Psoas muscle (tissue), 8 donors: ENCODE results near the gene TM7SF2. TPM values are rescaled to one million over a fixed set of nuclear protein-coding genes. Genes with fewer than 3 reads are reported as not detected.

Source experiments
- ATAC-seq, 4 donors: fragments of 200-7000 bp; cut with Tn5 transposase; one replicate each; pipeline ENCODE4 v1.9.1; 2020; ENCODE audit warnings: moderate library complexity in 3 of 4, mild to moderate bottlenecking in 2 of 4
- DNase-seq, 2 donors: peaks; one replicate each; pipeline ENCODE4 v3.0.0-alpha.2; 2020
- H3K27ac ChIP-seq: fragments of 200-600 bp; one replicate; pipeline ENCODE4 v1.8.0; 2022
- H3K27me3 ChIP-seq, 3 donors: fragments of 200-600 bp in 1 of 3; one replicate each; pipeline versions ENCODE4 v1.6.1 to v1.8.0; 2013 to 2022; ENCODE audit warnings: low read length in 2 of 3, mild to moderate bottlenecking in 2 of 3, moderate library complexity in 1 of 3; ENCODE audit not compliant: insufficient read depth in 3 of 3
- H3K36me3 ChIP-seq, 2 donors: fragments of 200-600 bp in 1 of 2; one replicate each; pipeline versions ENCODE4 v1.6.1 to v1.8.0; 2013 to 2022; ENCODE audit warnings: low read depth in 1 of 2, mild to moderate bottlenecking in 1 of 2, moderate library complexity in 1 of 2; ENCODE audit not compliant: insufficient read depth in 1 of 2
- H3K4me1 ChIP-seq: fragments of 200-600 bp; one replicate; pipeline ENCODE4 v1.8.0; 2022
- H3K4me3 ChIP-seq: fragments of 200-600 bp; one replicate; pipeline ENCODE4 v1.8.0; 2022; ENCODE audit warnings: mild to moderate bottlenecking
- H3K9me3 ChIP-seq: fragments of 200-600 bp; one replicate; pipeline ENCODE4 v1.8.0; 2022
- WGBS, 3 donors: extraction: QIAGEN DNeasy Blood & Tissue Kit; methylation state at CpG; one replicate each; pipeline versions ENCODE4 v1.1.6 to v1.1.7; 2013; 5-methylcytosine and 5-hydroxymethylcytosine counted together
- intact Hi-C, 2 donors: fragments of 100-400 bp; cut with DNase I; formaldehyde crosslinking; loops; one replicate each; pipeline versions ENCODE4 v1.11.0 to v1.14.2; 2022
- polyA plus RNA-seq, 3 donors: library from polyadenylated mRNA; stranded (reverse); fragments of 200-250 nt; gene quantifications; one replicate each; pipeline ENCODE4 v1.2.3, GENCODE V29; 2013
- total RNA-seq, 4 donors: library from RNA; stranded (reverse); fragmentation: NEBNext Ultra II Directional in 2 of 4; extraction: Animal tissue kit (Norgen Biotek cat#: 25700) in 2 of 4; gene quantifications; one replicate each; pipeline versions ENCODE4 v1.2.1 to v1.2.4, GENCODE V29; 2021 to 2023
- TF ChIP-seq, protein P1 (sequence below): fragments of 200-600 bp; IDR thresholded peaks from one replicate; pipeline ENCODE4 v1.8.0; 2022; ENCODE audit warnings: antibody characterized with exemption
- donor health status: healthy with polysubstance abuse.
- donor health status: DM: no; HTN: no; CAD: no; lungs with moderate emphysema.
- donor health status: Bipolar disorder and iron deficiency.
- donor health status: healthy.
- donor health status: DM: yes; HTN: yes; CAD: no.
- donor health status: DM: no; HTN: no; CAD: no.
- donor health status: DM: no; HTN: no; CAD: no.
- donor health status: DM: yes; HTN: yes; CAD: no.

The TM7SF2 gene
- total and polyA plus RNA-seq, 7 donors, result 3.2 to 13.5 (median 6.5) TPM

DNA sequence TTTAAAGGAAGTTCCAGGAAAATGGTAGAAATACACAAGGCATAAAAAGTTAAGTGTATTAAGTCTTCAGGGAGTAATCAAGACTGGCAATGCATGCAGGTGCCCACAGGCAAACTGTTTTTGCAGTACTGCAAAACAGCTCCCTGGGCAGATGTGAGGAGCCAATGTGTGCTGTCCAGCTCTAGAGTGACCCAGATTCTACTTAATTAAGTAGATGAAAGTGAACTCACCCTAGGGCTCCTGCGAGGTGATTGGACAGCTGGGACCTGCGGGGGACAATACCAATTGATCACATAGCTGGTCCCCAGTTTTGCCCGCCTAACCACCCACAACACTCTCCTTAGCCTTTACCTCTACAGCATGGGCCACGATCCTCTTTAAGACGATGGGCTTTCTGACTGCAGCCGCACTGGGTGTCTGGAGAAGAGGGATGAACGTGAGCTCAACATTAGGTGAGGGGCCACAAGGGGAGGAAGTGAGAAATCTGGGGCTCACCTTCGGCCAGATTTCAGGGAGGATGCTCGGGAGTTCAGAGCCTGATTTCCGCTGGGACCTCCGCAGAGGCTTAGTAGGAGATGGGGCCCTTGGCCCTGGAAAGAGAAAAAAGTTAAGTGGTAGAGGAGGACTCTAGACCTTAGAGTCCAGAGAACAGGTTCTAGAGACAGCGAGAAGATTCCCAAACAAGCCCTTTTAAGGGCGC lies 28.4 kb upstream of the TM7SF2 start:
- TF ChIP-seq, protein P1, sequence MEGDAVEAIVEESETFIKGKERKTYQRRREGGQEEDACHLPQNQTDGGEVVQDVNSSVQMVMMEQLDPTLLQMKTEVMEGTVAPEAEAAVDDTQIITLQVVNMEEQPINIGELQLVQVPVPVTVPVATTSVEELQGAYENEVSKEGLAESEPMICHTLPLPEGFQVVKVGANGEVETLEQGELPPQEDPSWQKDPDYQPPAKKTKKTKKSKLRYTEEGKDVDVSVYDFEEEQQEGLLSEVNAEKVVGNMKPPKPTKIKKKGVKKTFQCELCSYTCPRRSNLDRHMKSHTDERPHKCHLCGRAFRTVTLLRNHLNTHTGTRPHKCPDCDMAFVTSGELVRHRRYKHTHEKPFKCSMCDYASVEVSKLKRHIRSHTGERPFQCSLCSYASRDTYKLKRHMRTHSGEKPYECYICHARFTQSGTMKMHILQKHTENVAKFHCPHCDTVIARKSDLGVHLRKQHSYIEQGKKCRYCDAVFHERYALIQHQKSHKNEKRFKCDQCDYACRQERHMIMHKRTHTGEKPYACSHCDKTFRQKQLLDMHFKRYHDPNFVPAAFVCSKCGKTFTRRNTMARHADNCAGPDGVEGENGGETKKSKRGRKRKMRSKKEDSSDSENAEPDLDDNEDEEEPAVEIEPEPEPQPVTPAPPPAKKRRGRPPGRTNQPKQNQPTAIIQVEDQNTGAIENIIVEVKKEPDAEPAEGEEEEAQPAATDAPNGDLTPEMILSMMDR, result no peak
- Histone ChIP-seq H3K4me3 (peak overlapping the region; percentile 84), H3K9me3 (no peaks in the 10 kb centered on the region), H3K36me3 (peaks cover 3 to 34% of the 10 kb centered on the region in 2 donors), H3K27ac (peak overlapping the region; percentile 88), H3K4me1 (peaks cover 23% of the 10 kb centered on the region), H3K27me3 (no peaks in the 10 kb centered on the region)
- DNase-seq, result no peak
- intact Hi-C loops, result loop anchor here (5.0 kb wide), 1 partner anchor 41 kb away; the partner anchor contains the start of gene SAC3D1 (in 2 of the 2)
- peak in 2 of 4 donors; percentile 1 to 4 for ATAC-seq
- 3 to 6% (median 3%) methylated on average over 13 of the region's 13 CpGs for WGBS, 3 donors

DNA sequence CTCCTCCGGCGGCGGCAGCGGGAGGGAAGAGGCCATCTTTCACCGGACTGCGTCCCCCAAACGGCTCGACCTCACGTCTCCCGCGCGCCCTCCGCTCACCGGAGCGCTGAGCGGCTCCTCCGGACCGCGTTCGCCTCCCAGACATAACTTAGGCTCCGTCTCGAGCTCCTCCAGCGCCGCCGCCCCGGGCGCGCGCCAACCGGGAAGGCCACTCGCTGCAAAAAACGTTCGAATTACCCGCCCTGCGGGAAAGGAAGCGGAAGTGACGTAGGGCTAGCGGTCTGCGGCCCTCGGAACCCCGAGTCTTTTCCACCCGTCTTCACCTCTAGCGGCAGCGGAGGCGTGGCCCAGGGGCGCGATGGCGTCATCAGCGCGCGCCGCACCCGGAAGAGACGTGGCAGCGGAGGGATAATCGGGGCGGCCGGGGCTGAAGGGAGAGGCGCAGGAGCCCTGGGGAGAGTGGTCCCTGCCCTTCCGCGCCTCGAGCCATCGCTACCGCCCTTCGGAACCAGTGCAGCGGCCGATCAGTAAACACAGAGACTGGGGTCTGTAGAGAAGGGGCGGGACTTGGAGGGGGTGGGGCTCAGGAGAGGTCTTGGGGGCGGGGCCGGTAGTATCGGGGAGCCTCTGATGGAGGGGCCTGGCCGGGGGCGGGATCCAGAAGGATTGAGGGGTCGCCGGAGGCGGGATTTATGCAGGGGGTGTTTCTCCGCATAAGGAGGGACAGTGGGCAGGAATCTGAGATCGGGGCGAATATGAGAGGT lies 27.7 kb upstream of the TM7SF2 start, which contains the start of the genes CDCA5 and ZFPL1:
CDCA5 (minus strand) TSS at position 207 of the 764 bp plus-strand sequence; CDS start at position 145, 62 bp downstream.
ZFPL1 (plus strand) TSS at position 389 of the 764 bp plus-strand sequence. CDS start 477 bp downstream, outside the sequence.
- intact Hi-C loops, result loop anchor here (1.0 to 5.0 kb wide), 3 partner anchors 12 to 42 kb away; partner anchors contain the start of genes SAC3D1 (in 2 of the 2) and VPS51 (in 1 of the 2)
- peak within 1 kb of the TSS; percentile 84 for H3K4me3 ChIP-seq
- peak within 1 kb of the TSS; percentile 88 for H3K27ac ChIP-seq
- no peaks in the 10 kb centered on the region for H3K27me3 ChIP-seq
- peaks cover 3 to 41% of the 10 kb centered on the region in 2 donors for H3K36me3 ChIP-seq
- peaks cover 23% of the 10 kb centered on the region for H3K4me1 ChIP-seq
- 1% methylated on average over 56 to 79 of the region's 79 CpGs for WGBS, 3 donors
- ATAC-seq, result peak; percentile 97 to 99 (median 99)
- TF ChIP-seq, protein P1, result no peak
- no peaks in the 10 kb centered on the region for H3K9me3 ChIP-seq
- DNase-seq, result peak; percentile 96 to 97

DNA sequence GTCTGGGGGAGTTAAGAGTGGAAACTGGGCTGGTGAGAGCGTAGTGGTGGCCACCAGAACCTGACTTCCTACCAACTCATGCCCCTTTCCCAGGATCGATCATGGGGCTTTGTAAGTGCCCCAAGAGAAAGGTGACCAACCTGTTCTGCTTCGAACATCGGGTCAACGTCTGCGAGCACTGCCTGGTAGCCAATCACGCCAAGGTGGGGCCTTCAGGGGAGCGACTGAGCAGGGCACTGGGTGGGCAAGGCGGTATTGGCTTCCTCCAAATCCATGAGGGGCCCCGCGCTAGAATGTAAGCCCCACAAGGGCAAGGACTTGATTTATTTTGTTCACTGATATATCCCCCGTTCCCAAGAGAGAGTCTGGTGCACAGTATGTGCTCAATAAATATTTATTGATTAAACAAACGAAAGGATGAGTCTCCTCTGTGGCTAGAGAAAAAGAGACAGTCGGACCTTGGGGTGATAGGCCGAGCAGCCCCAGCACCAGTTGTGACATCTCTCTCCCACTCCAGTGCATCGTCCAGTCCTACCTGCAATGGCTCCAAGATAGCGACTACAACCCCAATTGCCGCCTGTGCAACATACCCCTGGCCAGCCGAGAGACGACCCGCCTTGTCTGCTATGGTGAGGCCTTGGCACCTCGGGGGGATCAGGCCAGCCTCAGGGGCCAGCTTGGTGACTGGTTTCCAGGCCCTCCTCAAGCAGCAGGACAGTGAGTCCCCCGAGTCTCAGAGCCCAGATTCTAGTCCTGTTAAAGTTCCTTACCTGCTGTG lies 26.9 kb upstream of the TM7SF2 start:
- H3K9me3 ChIP-seq, result no peaks in the 10 kb centered on the region
- ATAC-seq, result peak in 1 of 4 donors; percentile 8
- intact Hi-C loops, result loop anchor here (1.0 to 5.0 kb wide), 3 partner anchors 12 to 42 kb away; partner anchors contain the start of genes SAC3D1 (in 2 of the 2) and VPS51 (in 1 of the 2)
- H3K4me3 ChIP-seq, result peak overlapping the region; percentile 84
- WGBS, 3 donors, result 42 to 44% (median 43%) methylated on average over 23 of the region's 23 CpGs
- no peak for DNase-seq
- H3K36me3 ChIP-seq, result peaks cover 3 to 49% of the 10 kb centered on the region in 2 donors
- TF ChIP-seq, protein P1, result no peak
- peak overlapping the region; percentile 88 for H3K27ac ChIP-seq
- peaks cover 23% of the 10 kb centered on the region for H3K4me1 ChIP-seq
- no peaks in the 10 kb centered on the region for H3K27me3 ChIP-seq

DNA sequence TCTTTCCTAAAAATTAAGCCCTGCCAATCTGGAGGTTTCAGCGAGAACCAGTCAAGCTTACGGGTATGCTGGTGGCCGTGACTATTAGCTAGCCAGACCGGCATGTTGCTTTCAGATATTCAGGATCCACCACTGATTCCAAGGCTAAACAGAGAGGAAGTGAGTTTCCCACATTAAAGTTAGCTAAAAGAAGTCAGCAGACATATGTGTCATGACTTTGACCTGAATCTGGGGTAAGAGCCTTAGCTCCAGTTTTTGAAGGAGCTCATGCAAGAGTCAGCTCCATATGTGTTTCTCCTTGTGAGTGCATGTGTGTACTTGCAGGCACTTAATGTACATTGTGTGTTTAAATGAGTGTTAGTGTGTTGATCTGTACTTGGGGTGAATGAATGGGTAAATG lies 26.2 kb upstream of the TM7SF2 start:
- WGBS, 3 donors, result 86 to 90% (median 86%) methylated on average over 4 of the region's 4 CpGs
- DNase-seq, result no peak
- H3K36me3 ChIP-seq, result peaks cover 3 to 50% of the 10 kb centered on the region in 2 donors

More for the DNA sequence above, 26.2 kb upstream of the TM7SF2 start:
- TF ChIP-seq, protein P1, result no peak
- Histone ChIP-seq H3K27ac (no peak overlapping the region), H3K4me3 (peak overlapping the region; percentile 84), H3K27me3 (no peaks in the 10 kb centered on the region), H3K9me3 (no peaks in the 10 kb centered on the region), H3K4me1 (peaks cover 23% of the 10 kb centered on the region)
- no peak for ATAC-seq
- intact Hi-C loops, result loop anchor here in 1 of 2 donors (2.0 kb wide), 1 partner anchor 35 kb away; no protein-coding TSS in a partner anchor
